HepG2 (cell line): ENCODE measurements around the gene NKAIN4. TPM values are rescaled to one million over a fixed set of nuclear protein-coding genes. Genes with fewer than 3 reads are reported as not detected.

Experiments used
- ATAC-seq: fragments of 200-7000 bp; cut with Tn5 transposase; 3 replicates; pipeline ENCODE4 v1.9.1; 2020; ENCODE audit warnings: mild to moderate bottlenecking, moderate library complexity
- BruUV-seq: library from RNA; stranded (reverse); fragments of 400-500 nt; replicated peaks from 2 replicates; lab custom pipeline; 2021; lab: Mats Ljungman, UMichigan
- CTCF ChIA-PET: fragments of 300-600 bp; formaldehyde crosslinking; extraction: SDS; loops from one replicate; lab custom pipeline; 2021; ENCODE audit warnings: low total read pairs, inconsistent platforms, low intra/inter-chr PET ratio; lab: Yijun Ruan, JAX
- POLR2A ChIA-PET: fragments of 350-600 bp; sonication (Branson Sonifier 250); formaldehyde crosslinking; loops from one replicate; lab custom pipeline; 2020; ENCODE audit warnings: antibody characterized with exemption, inconsistent platforms; lab: Yijun Ruan, JAX
- DNase-seq: peaks from one replicate; pipeline ENCODE4 v3.0.0-alpha.2; 2015; ENCODE audit warnings: low spot score
- FAIRE-seq: peaks from 3 replicates; lab custom pipeline; 2011; peaks lifted over from hg19 to GRCh38; lab: Jason Lieb, UNC
- H2AFZ ChIP-seq: one replicate; pipeline ENCODE4 v1.6.1; 2011; ENCODE audit warnings: low read length, inconsistent platforms
- H3K27ac ChIP-seq: fragments of 300-600 bp; 3 replicates; pipeline ENCODE4 v1.8.0; 2011; ENCODE audit warnings: mixed run types, mild to moderate bottlenecking, mixed read lengths, low read length, inconsistent platforms; ENCODE audit not compliant: insufficient read depth; ENCODE audit errors: extremely low read length
- H3K27me3 ChIP-seq, 2 experiments: fragments of 200-600 bp in 1 of 2; 2 replicates in 1 of 2; 3 replicates in 1 of 2; pipeline versions ENCODE4 v1.6.0 to v1.8.0; 2011; ENCODE audit warnings: low read length in 2 of 2, mild to moderate bottlenecking in 2 of 2, moderate library complexity in 2 of 2, inconsistent platforms in 1 of 2; ENCODE audit not compliant: insufficient read depth in 2 of 2, control insufficient read depth in 1 of 2
- H3K36me3 ChIP-seq, 2 experiments: fragments of 200-600 bp in 1 of 2; replicated peaks in 1 of 2; 2 replicates in 1 of 2; 3 replicates in 1 of 2; pipeline versions ENCODE4 v1.5.1 to v1.8.0; 2011; ENCODE audit warnings: low read length in 2 of 2, inconsistent platforms in 1 of 2; ENCODE audit not compliant: insufficient read depth in 2 of 2, control insufficient read depth in 1 of 2
- H3K4me1 ChIP-seq: 2 replicates; pipeline ENCODE4 v1.5.1; 2012; ENCODE audit warnings: low read length, inconsistent platforms; ENCODE audit not compliant: insufficient read depth
- H3K4me2 ChIP-seq: 2 replicates; pipeline ENCODE4 v1.6.0; 2011; ENCODE audit warnings: low read depth, low read length, inconsistent platforms
- H3K4me3 ChIP-seq, 3 experiments: fragments of 200-600 bp in 1 of 3; sonication (generic), shearing (Covaris generic) in 1 of 3; replicated peaks in 1 of 3; 2 replicates each; pipeline ENCODE4 v1.5.1; 2011 to 2016; ENCODE audit warnings: low read length in 3 of 3, inconsistent platforms in 2 of 3, low read depth in 2 of 3, mild to moderate bottlenecking in 2 of 3, control low read depth in 1 of 3, mixed read lengths in 1 of 3; ENCODE audit not compliant: insufficient read depth in 1 of 3
- H3K79me2 ChIP-seq: one replicate; pipeline ENCODE4 v1.6.1; 2011; ENCODE audit warnings: low read length, inconsistent platforms; ENCODE audit not compliant: insufficient read depth
- H3K9ac ChIP-seq: 2 replicates; pipeline ENCODE4 v1.6.0; 2011; ENCODE audit warnings: mild to moderate bottlenecking, low read depth, low read length, inconsistent platforms; ENCODE audit not compliant: insufficient read depth
- H3K9me3 ChIP-seq: 2 replicates; pipeline ENCODE4 v1.5.1; 2012; ENCODE audit warnings: mild to moderate bottlenecking, low read length
- H4K20me1 ChIP-seq: 2 replicates; pipeline ENCODE4 v1.6.0; 2011; ENCODE audit warnings: inconsistent platforms, mild to moderate bottlenecking, low read length, moderate library complexity; ENCODE audit not compliant: insufficient read depth
- CREBL2 ChIP-seq: sonication (generic); formaldehyde crosslinking; IDR thresholded peaks from 2 replicates; pipeline ENCODE4 v1.8.1; 2023; ENCODE audit warnings: missing genetic modification reagents, mild to moderate bottlenecking, borderline replicate concordance
- IRX3 ChIP-seq: sonication (generic); formaldehyde crosslinking; IDR thresholded peaks from 2 replicates; pipeline ENCODE4 v1.8.1; 2023; ENCODE audit warnings: mild to moderate bottlenecking, low read depth, missing genetic modification reagents, borderline replicate concordance
- PAF1 ChIP-seq: IDR thresholded peaks from 2 replicates; pipeline ENCODE4 v1.6.1; 2016; ENCODE audit warnings: missing genetic modification reagents, missing compliant biosample characterization
- POLR2AphosphoS2 ChIP-seq: IDR thresholded peaks from 2 replicates; pipeline ENCODE4 v1.6.1; 2011; ENCODE audit warnings: low read depth, low read length, improper control_type of control experiment
- POLR2G ChIP-seq: fragments of 200-400 bp; formaldehyde crosslinking; IDR thresholded peaks from 2 replicates; pipeline ENCODE4 v1.6.1; 2018; ENCODE audit warnings: mild to moderate bottlenecking, low read depth, low read length, moderate library complexity
- RBM22 ChIP-seq: fragments of 200-400 bp; formaldehyde crosslinking; optimal IDR thresholded peaks from 2 replicates; pipeline ENCODE3; 2017; ENCODE audit warnings: mild to moderate bottlenecking, low read length, moderate library complexity
- TMF1 ChIP-seq: sonication (generic); formaldehyde crosslinking; IDR thresholded peaks from 2 replicates; pipeline ENCODE4 v1.8.1; 2022; ENCODE audit warnings: low read depth, missing genetic modification reagents
- ZC3H13 ChIP-seq: sonication (generic); formaldehyde crosslinking; IDR thresholded peaks from 2 replicates; pipeline ENCODE4 v1.8.1; 2023; ENCODE audit warnings: mild to moderate bottlenecking, missing genetic modification reagents, moderate library complexity
- ZNF570 ChIP-seq: sonication (generic); formaldehyde crosslinking; IDR thresholded peaks from 2 replicates; pipeline ENCODE4 v1.4.0; 2020; ENCODE audit warnings: mild to moderate bottlenecking, missing genetic modification reagents, borderline replicate concordance
- WGBS: methylation state at CpG from one replicate; pipeline ENCODE4 v1.1.6; 2017; ENCODE audit warnings: low lambda C conversion rate; 5-methylcytosine and 5-hydroxymethylcytosine counted together
- in situ Hi-C: cut with HindIII; loops from 2 replicates; pipeline ENCODE4 v1.10.0; 2017; ENCODE audit warnings: low pct_unique_long_range_greater_than_20kb; ENCODE audit not compliant: extremely low pct_ligation_motif_present
- intact Hi-C: fragments of 100-400 bp; cut with micrococcal nuclease; formaldehyde crosslinking; loops from one replicate; pipeline ENCODE4 v1.10.0; 2022; ENCODE audit not compliant: unreplicated experiment
- polyA plus RNA-seq, 8 experiments: library from polyadenylated mRNA; depleted of rRNA in 3 of 8; stranded (reverse) in 7 of 8; unstranded in 1 of 8; fragments of >200 nt; fragmentation: Illumina TruSeq in 4 of 8; extraction: Trizol in 4 of 8; gene quantifications; 2 replicates each; pipeline versions ENCODE4 v1.2.1 to v1.2.3, GENCODE V29; 2011 to 2016; ENCODE audit warnings: low read depth in 4 of 8, missing spikeins in 1 of 8, mixed read lengths in 1 of 8; ENCODE audit not compliant: insufficient read depth in 1 of 8
- total RNA-seq, 5 experiments: library from RNA; depleted of rRNA; stranded (reverse); fragments of >200 nt; fragmentation: Illumina TruSeq; extraction: Trizol; gene quantifications; 2 replicates each; pipeline ENCODE4 v1.2.3, GENCODE V29; 2016; ENCODE audit warnings: low read depth in 1 of 5

NKAIN4 gene
- total and polyA plus RNA-seq, 2 of the 13 experiments (the other 11 are each of a cell fraction or from before 2014, with no cell fraction given), result not detected

GRCh38 chr20:63194007-63194796, 60.1 kb downstream of the NKAIN4 start:
- peak; percentile 56 for FAIRE-seq
- Histone ChIP-seq H2AFZ (no peak overlapping the region), H3K36me3 (peaks cover 20 to 32% of the 10 kb centered on the region in 2 experiments; a peak in 4 of 5 replicates), H3K79me2 (peaks cover 21% of the 10 kb centered on the region)
- intact Hi-C loops, result no loop called here
- WGBS, result 92% methylated on average over 14 of the region's 14 CpGs
- TF ChIP-seq ZC3H13 (CRISPR knock-in tag), result peak; percentile 35; the same call in 1 of the 2 replicates
- TF ChIP-seq TMF1, result no peak
- TF ChIP-seq POLR2AphosphoS2, result peak; percentile 28; the same call in 1 of the 2 replicates
- TF ChIP-seq RBM22, result peak; percentile 94
- TF ChIP-seq ZNF570 (CRISPR knock-in tag), result no peak
- 0 out of 2 replicates have a peak, but pooled peaks have one; percentile 41 for TF ChIP-seq IRX3 (CRISPR knock-in tag)
- TF ChIP-seq PAF1 (CRISPR knock-in tag), result peak; percentile 26
- TF ChIP-seq CREBL2 (CRISPR knock-in tag), result no peak
- TF ChIP-seq POLR2G, result peak; percentile 55; the same call in 1 of the 2 replicates
- TF ChIP-seq, all 625 proteins: peak for 6
- no TSS peak for BruUV-seq
- Histone ChIP-seq H3K4me2 (no peak overlapping the region), H3K9ac (no peak overlapping the region), H4K20me1 (peaks cover 37% of the 10 kb centered on the region), H3K27ac (no peak overlapping the region), H3K27me3 (no peaks in the 10 kb centered on the region), H3K9me3 (no peaks in the 10 kb centered on the region), H3K4me1 (peaks cover 19% of the 10 kb centered on the region), H3K4me3 (no peak overlapping the region)
- no peak for DNase-seq
- ChIA-PET POLR2A (no interaction called here), CTCF (no interaction called here)
- ATAC-seq, result no peak
- in situ Hi-C loops, result no loop called here
